ENCODE measurements around the gene COPZ1.

COPZ1 gene

DNA sequence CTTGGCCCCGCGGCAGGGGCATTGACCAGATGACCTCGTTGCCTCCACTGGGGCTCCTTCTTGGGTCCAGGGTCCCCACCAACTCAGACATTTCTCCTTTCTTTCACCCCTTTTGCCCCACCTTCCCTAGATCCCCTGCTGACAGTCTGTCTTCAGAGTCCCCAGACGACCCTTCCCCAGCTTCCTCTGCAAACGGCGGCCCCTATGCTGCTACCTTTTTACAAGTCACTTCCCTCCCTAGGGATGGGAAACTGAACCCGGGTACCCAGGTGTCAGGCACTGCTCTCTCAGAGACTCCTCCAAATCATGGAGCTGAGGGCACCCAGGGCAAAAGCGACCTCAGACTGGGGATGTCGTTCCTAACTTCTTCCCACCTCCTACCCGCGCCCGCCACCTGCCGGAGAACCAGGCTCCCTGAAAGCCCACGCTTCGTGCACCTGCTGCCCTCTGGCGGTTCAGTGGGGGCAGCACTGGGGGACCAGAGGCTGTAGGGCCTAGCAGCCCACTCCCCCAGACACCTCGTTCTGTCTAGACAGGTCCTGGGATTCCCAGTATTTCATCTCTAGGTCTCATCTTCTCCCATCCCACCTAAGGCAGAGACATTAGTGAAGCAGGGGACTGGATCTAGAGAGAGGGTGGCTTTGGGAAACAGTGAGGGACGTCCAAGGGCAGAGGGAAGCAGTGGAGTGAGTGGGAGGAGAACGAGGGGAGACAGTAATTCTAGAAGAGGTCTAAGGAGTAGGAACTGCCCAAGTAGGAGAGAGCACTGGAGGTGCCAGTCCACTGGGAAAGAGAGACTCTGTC is 54.7 kb downstream of the COPZ1 start:
- DNase-seq = peak; percentile 97

DNA sequence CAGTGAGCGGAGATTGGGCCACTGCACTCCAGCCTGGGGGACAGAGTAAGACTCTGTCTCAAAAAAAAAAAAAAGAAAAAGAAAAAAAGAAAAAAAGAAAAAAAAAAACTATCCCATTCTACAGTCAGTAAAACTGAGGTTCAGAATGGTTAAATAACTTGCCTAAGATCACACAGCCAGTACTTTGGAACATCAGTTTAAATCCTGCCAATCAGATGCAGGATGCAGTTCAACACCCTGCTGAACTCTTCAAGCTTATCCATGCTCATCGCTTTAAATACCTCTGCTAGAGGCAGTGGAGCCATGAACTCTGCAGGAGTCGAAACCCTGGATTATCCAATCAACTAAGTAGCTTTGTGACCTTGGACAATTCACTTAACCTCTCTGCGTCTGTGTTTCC is 56.2 kb downstream of the COPZ1 start:
- DNase-seq = no peak

DNA sequence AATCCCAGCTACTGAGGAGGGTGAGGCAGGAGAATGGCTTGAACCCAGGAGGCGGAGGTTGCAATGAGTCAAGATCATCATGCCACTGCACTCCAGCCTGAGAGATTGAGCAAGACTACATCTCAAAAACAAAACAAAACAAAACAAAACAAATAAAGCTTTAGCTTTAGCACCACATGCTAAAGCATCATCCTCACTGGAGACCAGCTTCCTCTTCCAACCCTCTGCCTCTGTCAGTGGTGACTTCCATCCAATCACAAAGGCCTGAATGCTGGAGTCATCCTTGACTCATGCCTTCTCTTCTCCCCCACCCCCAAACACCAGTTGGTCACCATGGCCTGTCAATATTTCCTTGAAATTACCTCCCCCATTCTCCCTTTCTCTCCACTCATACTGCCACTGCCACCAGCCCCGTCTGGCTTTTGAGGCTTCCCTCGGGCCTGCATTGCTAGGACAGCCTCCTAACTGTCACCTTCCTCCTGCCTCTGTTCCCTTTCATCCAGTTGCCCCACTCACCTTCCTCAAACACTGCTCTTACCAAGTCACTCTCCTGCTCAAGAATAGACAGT is 58.2 kb downstream of the COPZ1 start:
- DNase-seq = no peak

DNA sequence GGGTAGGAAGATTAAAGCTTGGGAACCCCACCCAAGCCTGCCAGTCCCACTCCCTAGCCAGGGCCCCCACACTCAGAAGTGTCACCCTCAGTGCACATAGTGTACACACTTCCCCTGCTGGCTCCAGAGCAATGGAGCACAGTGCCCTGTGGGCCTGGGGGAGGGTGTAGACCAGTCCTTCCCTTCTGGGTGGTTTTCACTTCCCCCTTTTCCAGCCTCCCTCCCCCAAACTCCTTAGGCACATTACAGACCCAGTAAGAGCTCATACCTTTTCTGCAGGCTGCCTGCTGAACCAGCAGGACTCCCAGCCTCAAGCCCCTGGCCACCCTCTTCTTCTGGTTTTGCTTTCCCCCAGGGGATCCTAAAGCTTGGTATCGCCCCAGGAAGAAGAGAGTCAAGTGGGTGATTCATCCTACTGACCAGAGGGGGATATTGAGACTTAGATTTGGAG is 59.7 kb downstream of the COPZ1 start, which contains the start of gene ZNF385A:
TSS of gene ZNF385A (minus strand) at position 143 of the 451 bp plus-strand sequence. CDS start 219 bp downstream, outside the sequence.
- no peak for DNase-seq

DNA sequence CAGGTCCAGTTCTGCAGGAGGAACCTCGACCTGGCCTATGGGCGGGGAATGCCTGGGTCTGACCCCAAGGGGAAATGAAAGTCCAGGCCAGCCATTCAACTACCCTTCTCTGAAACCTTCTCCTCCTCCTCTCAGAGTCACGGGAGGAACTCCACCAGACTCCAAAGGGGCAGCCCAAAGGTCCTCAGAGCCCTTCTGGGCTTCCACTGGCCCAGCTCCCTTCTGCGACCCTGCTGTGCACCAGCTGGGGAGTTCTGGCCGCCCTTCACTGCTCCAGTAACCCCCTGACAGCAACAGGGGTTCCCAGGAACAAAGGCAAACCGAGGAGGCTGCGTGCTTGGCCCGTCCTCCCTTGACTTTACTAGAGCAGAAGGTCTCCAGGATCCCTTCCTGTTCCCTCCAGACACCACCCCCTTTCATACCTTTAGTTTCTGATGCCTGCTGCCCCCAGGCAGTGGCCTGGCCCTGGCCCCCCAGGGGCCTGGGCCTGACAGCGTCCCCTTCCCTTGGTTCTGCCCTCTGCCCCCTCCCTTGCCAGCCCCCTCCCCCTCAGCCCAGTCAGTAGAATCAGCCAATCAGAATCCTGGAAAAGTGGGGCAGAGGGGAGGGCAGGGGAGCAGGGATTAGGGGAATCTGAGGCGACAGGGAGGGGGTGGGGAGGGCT is 60.5 kb downstream of the COPZ1 start:
- DNase-seq = no peak

DNA sequence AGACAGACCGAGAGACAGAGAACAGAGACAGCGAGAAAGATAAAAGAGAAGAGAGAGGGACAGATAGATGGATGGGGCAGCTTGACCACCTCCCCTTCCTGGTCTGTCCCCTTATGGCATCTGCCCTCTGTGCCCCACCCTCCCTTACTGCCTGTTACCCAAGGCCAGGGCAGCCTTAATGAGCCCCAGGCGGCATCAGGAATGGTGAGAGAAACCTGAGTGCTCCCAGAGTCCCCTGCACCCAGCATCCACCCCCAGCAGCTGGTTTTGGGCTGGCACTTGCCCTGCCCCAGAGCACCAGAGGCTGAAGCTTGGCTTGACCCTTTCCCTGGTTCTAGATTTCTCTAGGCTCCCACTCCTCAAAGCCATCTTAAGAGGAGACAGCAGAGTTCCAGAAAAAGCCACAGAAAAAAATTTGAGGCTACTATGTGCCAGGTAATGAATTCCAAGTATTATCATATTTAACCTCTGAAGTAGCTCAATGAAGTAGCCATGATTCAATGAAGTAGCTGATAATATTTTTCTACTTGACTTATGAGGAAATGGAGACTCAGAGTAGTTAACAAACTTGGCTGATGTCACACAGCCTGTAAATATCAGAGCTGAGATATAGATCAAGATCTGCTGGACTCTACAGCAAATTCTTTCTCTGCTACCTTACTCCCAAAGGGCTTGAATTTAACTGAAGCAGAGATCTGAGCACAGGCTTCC is 61.6 kb downstream of the COPZ1 start:
- no peak for DNase-seq

DNA sequence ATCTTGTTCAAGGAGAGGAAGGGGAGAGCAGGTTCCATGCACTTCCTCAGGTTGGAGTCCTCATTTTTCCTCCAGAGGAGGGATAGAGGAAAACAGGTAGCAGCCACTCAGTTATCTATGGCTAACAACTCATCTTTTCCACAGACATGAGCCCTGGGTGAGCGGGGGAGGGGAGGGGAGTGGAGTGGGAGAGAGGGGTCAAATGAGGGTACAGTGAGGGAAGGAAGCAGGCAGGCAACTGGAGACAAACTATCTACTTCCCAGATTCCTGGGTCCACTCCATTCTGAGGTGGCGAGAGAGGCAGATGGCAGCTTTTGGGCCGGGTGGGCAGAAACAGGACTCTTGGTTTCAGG is 62.2 kb downstream of the COPZ1 start:
- DNase-seq = no peak

DNA sequence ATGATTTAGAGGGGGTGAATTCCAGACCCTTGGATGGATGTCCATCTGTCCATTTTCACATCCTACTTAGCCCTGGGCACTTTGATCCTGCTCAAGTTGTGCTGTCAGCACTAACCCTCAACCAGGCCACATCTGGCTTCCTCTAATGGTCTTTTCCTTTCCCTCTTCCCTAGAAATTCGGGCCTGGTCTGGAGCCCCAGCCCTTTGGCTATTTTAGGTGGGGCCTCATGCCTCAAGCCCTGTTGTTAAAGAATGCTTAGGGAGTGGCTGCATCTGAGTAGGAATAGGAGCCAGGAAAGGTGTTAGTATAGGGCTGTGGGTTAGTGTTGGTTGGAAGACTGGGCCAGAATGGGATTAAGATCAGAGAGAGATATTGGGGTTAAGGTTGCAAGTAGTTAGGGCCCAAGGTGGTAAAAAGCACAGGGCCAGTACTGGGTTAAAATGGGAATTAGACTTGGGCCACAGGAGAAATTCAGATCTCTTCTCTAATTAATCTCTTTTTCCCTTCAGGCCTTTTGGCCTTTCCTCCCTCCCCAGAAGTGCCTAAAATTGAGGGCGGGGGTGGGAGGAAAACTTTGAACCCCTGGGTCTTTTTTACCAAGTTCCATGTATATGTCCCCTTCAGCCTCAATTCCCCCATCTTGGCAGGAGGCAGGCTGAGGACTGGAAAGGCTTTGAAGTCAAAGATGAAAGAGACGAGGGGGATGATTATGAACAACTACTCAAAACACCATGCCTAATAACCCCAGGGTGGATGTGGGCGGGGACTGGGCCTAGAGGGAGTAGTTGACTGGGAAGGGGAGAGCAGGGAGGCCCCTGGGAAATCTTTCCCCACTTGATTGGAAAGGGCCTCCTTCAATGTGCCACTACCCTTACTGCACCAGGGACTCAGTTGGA is 63.6 kb downstream of the COPZ1 start:
- no peak for DNase-seq

DNA sequence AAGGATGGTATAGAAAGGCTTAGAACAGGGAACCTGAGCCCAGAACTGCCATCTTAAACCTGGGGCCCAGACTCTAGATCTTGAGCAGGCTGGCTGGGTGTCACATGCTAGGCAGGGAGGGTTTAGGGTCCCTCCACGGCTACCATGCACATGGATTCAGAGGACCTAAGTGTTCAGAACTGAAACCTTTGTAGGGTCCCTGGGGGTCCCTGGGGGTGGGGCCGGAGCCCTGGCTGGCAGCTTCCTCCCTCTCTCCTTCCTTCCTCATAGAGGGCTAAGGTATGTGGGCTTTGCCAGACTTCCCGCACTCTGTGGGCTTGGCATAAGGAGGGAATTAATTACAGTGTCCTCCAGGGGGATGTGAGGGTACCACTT is 64.2 kb downstream of the COPZ1 start:
- no peak for DNase-seq

DNA sequence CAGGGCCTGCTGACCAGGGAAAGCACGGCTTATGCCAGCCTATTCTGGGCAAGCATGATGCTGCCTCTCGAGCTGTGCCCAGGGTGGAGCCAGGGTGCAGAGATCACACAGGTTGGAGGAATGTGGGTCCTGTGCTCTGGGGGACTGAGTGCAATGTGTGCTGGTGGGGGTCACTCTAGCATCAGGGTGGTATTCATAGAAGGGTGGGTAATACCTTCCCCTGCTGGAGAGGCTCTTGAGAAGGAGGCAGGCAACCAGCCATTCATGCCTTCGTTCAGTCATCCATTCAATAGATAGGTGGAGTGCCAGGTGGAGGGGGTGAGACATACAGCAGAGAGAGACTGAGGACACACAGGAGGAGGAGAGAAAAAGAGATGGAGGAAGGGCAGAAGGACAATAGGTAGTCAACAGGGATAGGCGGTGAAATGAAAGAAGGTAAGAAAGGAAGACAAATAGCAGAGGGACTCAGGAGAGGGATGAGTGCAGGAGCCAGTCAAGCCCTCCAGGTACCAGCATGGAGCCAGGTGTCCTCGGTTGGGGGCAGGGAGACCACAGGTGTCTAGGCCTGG is 64.8 kb downstream of the COPZ1 start:
- DNase-seq = no peak

DNA sequence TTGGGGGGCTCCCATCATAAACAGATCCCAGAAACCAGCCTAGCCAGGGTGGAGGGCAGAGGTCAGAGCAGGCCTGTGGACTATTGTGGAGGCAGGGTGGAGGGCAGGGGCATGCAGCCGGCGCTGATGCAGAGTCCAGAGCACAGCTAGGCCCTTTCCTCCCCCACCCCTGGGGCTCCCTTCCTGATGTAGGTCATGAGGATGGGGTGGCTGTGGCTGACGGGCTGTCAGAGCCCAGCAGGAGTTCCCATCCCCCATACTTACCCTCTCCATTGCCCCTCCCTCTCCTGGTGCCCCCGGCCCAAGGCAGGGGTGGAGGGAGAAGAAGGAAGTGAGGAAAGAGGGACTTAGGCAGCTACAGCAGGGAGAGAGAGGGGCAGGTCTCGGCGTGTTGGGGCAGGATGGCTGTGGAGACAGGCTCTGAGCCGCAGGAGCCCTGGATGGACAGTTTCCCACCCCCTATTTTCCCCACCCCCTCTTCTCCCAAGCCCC is 65.3 kb downstream of the COPZ1 start:
- DNase-seq = no peak

DNA sequence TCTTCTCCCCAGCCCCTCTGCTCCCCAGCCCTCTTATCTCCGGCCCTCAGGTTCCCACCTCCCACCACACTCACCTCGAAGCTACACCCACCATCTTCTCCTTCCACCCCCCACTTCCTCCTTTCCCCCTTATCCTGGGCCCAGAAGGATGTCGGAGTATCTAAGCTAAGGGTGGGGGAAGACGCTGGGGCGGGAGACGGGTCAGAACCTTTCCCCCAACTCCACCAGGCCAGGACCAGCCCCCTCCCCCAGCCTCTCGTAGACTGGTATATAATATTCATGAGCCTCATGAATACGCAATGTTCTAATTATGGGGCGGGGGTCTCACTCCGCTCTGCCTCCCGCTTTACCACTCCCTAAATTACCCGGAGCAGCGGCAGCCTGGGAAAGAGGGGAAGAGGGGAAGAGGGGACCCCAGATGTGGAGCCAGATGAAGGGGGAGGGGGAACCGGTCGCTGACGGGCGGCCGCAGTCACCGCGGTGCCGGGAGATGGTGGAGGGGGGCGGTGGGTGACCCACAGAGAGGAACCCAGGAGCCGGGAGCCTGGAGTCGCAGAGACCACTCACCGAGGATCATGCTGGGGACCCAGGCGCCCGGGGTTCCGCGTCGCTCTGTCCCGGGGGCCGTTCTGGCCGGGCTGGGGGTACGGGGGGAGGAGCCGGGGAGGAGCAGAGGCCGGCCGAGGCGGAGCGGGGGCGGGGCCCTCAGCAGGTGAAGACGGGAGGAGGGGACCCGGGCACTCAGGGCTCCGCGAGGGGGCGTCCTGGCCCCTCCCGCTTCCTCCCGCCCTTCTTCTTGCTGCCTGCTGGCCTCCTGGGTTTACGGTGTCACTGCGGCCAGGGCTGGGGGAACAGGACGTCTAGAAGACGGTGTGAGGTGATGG is 66.0 kb downstream of the COPZ1 start:
- DNase-seq = peak; percentile 85

DNA sequence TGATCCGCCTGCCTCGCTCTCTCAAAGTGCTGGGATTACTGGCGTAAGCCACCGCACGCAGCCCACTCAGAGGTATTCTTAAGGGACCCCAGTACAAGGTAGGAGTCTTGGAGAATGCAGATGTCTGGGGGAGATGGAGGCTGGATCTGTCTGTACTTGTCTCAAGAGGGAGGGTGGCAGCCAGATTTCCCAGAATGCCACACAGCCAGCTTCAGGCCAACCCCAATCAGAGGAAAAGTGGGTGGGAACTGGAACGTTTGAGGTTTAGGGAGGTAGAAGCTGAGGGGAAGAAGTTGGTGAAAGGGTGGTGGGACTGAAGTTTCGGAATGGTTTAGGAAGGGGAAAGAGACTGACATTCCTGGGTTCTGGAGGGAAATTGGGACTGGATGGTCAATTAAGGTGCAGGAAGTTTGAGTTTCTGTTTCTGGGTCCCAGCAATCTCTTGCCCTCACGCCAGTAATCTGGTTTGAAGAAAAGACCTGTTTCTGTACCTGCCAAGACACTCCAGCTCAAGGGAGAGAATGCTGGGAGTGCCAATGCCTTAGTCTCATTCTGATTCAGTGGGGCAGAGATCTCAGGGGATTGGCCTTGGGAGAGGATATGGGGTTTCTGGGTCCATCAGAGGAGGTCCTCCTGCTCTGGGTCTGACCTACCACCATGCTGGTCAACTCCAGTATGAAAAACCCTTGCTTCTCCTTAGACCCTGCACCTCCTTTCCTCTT is 67.7 kb downstream of the COPZ1 start:
- DNase-seq = no peak

DNA sequence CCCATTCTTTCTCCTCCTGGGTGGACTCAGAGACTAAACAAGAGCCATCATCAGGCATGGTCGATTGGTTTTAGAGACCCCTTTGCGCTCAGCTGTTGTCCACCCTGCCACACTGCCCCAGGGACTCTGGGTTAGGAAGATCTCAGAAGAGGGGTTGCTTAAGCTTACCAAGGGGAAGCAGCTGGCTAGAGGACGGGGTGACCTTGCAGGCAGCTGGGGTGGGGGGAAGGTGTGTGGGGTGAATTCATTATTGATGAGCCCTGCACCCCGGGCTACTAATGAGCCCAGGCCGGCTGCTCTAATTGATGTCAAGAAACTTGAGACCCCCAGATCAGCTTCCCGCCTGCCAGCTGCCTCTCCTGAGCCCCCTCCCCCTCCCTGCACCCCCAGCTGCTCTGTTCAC is 68.3 kb downstream of the COPZ1 start:
- DNase-seq = no peak

DNA sequence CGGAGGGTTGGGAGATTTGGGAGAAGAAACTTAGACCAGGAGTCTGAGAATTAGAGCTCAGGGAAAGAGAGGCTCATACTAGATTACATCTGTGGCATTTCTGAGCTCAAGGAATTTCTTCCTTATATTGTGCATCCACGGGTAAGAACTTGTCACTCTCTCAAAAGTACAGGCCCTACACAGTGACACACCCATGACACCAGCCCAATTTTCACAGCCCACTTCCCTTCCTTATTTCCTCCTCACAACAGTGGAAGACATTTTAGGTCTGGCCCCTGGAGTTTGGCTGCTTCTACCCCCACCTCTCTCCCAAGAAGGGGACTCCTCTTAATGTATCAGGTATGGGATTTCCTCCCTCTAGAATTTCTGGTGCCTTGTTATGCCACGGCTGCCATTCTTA is 68.8 kb downstream of the COPZ1 start:
- no peak for DNase-seq

DNA sequence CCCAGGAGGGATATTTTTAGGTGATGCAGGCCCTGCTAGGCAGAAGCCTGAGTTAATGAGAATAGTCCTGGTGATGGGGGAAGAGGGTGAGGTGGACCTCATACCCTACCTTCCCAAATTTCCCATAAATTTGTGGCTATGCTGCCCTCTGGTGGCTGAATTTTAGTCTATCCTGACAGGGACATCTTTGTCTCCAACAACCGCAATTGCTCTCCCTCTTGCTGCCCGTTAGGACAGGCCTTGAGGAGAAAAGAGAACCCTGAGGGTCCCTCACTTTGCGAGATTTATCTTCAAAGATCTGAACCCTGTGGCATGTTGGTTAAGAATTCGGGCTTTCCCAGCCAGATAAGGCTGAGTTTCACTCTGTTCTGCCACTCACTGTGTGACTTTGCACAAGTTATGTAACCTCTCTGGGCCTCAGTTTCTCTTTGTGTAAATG is 69.4 kb downstream of the COPZ1 start:
- peak; percentile 68 for DNase-seq

DNA sequence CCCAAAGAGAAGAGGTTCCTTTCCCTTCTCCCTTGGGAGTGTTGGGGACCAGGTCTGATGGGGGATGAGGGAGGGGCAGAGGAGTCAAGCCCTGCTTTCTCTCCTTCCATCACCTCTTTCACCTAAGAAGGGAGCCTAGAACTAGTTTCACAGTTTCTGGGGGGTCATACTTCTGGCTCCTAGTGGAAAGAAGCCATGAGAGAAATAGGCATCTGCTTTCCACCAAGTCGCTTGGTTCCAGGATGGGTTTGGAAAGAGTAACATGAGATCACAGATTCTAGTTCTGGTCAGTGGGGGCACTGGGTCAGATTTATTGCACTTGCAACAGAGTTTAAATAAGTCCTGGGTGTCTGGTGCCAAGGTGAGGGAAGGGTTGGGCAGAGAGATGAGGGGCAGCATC is 70.1 kb downstream of the COPZ1 start:
- no peak for DNase-seq

DNA sequence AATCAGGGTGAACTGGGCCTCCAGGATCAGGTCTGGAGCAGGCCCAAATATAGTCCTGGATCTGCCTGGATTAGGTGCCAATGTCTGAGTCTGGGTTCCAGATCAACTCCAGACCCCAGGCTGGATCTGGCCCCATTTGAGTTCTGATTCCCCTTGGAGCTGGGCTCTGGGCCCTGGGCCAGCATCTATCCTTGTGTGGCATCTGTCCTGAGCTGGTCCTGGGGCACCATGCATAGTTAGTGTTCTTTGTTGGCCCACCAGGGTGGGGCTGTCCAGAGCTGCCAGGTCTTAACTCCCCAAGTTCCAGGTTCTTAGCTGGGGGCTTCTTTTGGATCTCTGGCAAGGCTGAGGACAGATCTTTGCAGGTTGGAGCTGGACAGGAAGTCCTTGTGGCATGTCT is 70.6 kb downstream of the COPZ1 start:
- DNase-seq = no peak

DNA sequence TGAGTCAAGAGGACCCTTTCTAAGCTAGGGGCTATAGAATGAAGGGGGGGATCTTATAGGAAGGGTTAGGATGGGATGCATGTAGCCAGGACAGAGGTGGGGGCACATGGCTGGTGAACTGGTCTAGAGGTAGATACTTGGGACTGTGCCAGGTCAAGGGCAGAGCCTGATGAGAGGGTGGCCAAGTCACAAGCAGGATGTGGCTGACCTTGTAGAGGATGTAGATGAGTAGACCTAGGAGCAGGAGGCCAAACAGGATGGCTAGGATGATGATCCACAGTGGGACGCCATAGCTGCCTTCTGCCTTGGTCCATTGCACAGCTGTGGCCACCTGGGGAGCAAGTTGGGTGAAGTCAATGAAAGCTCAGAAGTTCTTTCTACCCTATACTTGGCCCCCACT is 72.2 kb downstream of the COPZ1 start:
- DNase-seq = no peak

DNA sequence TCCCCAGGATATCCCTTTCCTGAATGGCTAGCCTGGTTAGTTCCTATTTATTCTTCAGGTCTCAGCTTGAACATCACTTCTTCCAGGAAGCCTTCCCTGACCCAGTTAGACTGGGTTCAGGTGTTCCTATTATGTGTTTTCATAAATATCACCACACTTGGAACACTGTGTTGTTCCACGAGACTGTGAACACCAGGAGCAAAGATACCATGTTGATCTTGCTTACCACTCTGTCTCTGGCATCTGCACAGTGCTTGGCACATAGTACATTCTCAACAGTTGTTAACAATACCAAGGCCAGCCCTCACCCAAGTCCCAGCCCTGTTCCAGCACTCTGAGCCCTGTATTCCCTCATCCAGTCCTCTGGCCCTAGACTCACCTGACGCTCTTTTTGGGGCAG is 73.3 kb downstream of the COPZ1 start:
- no peak for DNase-seq

Data from activated CD8-positive, alpha-beta memory T cell treated with anti-CD3 and anti-CD28 coated beads for 24 hours (primary cell).